Lung (tissue), 12 donors: ENCODE data around the gene EGF. TPM values are rescaled to one million over a fixed set of nuclear protein-coding genes. Genes with fewer than 3 reads are reported as not detected.

Experiments
- ATAC-seq: fragments of 200-7000 bp; cut with Tn5 transposase; one replicate; pipeline ENCODE4 v1.9.1; 2020; ENCODE audit warnings: moderate number of reproducible peaks; ENCODE audit not compliant: insufficient read depth, low FRiP score
- DNase-seq, 3 donors: peaks; one replicate each; pipeline ENCODE4 v3.0.0-alpha.2; 2013 to 2017
- H3K27ac ChIP-seq, 2 donors: one replicate each; pipeline ENCODE4 v1.5.1; 2013; ENCODE audit warnings: mild to moderate bottlenecking in 2 of 2, moderate library complexity in 2 of 2, control low read depth in 1 of 2, inconsistent platforms in 1 of 2, low read depth in 1 of 2, low read length in 1 of 2
- H3K27me3 ChIP-seq, 3 donors: one replicate each; pipeline ENCODE4 v1.5.1; 2013; ENCODE audit warnings: low read length in 2 of 3; ENCODE audit not compliant: control insufficient read depth in 3 of 3, insufficient read depth in 3 of 3
- H3K36me3 ChIP-seq, 4 donors: one replicate each; pipeline ENCODE4 v1.5.1; 2013; ENCODE audit warnings: low read length in 4 of 4, mild to moderate bottlenecking in 1 of 4, moderate library complexity in 1 of 4; ENCODE audit not compliant: control insufficient read depth in 4 of 4, insufficient read depth in 4 of 4
- H3K4me1 ChIP-seq, 5 donors: one replicate each; pipeline ENCODE4 v1.5.1; 2013; ENCODE audit warnings: low read length in 5 of 5, mild to moderate bottlenecking in 2 of 5, moderate library complexity in 1 of 5; ENCODE audit not compliant: control insufficient read depth in 5 of 5, insufficient read depth in 5 of 5
- H3K4me3 ChIP-seq: one replicate; pipeline ENCODE4 v1.5.1; 2013; ENCODE audit warnings: mild to moderate bottlenecking, control low read depth, moderate library complexity
- H3K9ac ChIP-seq, 2 donors: one replicate each; pipeline ENCODE4 v1.5.1; 2013; ENCODE audit warnings: low read length in 2 of 2, control low read depth in 1 of 2; ENCODE audit not compliant: insufficient read depth in 1 of 2
- H3K9me3 ChIP-seq, 4 donors: one replicate each; pipeline ENCODE4 v1.5.1; 2013; ENCODE audit warnings: low read length in 3 of 4, mild to moderate bottlenecking in 1 of 4, moderate library complexity in 1 of 4; ENCODE audit not compliant: control insufficient read depth in 4 of 4, insufficient read depth in 3 of 4
- WGBS, 2 donors: extraction: QIAGEN DNeasy Blood & Tissue Kit; methylation state at CpG; one replicate each; pipeline ENCODE4 v1.1.7; 2013; 5-methylcytosine and 5-hydroxymethylcytosine counted together
- polyA plus RNA-seq, 2 donors: library from polyadenylated mRNA; stranded (reverse); fragments of 200-250 nt; gene quantifications; one replicate each; pipeline ENCODE4 v1.2.1, GENCODE V29; 2013
- total RNA-seq, 2 donors: library from RNA; depleted of rRNA in 1 of 2; stranded (reverse); fragments of >200 nt in 1 of 2; gene quantifications; one replicate each; pipeline ENCODE4 v1.2.1, GENCODE V29; 2014 to 2021
- TF ChIP-seq, protein P1 (sequence below): IDR thresholded peaks from 2 replicates; pipeline ENCODE4 v1.5.1; 2012; ENCODE audit warnings: mild to moderate bottlenecking; ENCODE audit errors: control extremely low read depth, extremely low read depth
- donor health status: control.
- donor health status: control.
- donor health status: Bipolar disorder and iron deficiency.
- donor health status: healthy.
- donor health status: DM: yes; HTN: yes; CAD: no.

The EGF gene
- total and polyA plus RNA-seq, 4 donors = 0.75 to 2.6 (median 1.5) TPM

GRCh38 chr4:109981936-109982335, 69.3 kb downstream of the EGF start:
- Histone ChIP-seq H3K36me3 (no peaks in the 10 kb centered on the region), H3K9ac (no peak overlapping the region), H3K9me3 (no peaks in the 10 kb centered on the region), H3K27ac (no peak overlapping the region), H3K4me1 (no peaks in the 10 kb centered on the region), H3K4me3 (no peak overlapping the region), H3K27me3 (peaks cover 0 to 3% (median 2%) of the 10 kb centered on the region in 3 donors)
- no peak for ATAC-seq
- no peak for DNase-seq
- 95% methylated on average over 1 of the region's 1 CpG for WGBS, 2 donors
- TF ChIP-seq, protein P1, sequence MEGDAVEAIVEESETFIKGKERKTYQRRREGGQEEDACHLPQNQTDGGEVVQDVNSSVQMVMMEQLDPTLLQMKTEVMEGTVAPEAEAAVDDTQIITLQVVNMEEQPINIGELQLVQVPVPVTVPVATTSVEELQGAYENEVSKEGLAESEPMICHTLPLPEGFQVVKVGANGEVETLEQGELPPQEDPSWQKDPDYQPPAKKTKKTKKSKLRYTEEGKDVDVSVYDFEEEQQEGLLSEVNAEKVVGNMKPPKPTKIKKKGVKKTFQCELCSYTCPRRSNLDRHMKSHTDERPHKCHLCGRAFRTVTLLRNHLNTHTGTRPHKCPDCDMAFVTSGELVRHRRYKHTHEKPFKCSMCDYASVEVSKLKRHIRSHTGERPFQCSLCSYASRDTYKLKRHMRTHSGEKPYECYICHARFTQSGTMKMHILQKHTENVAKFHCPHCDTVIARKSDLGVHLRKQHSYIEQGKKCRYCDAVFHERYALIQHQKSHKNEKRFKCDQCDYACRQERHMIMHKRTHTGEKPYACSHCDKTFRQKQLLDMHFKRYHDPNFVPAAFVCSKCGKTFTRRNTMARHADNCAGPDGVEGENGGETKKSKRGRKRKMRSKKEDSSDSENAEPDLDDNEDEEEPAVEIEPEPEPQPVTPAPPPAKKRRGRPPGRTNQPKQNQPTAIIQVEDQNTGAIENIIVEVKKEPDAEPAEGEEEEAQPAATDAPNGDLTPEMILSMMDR = no peak

- no peak for DNase-seq
- WGBS, 2 donors = 95 to 96% methylated on average over 3 of the region's 3 CpGs
- no peak for ATAC-seq
- H3K9ac ChIP-seq = no peak overlapping the region
- no peaks in the 10 kb centered on the region for H3K9me3 ChIP-seq
- no peak overlapping the region for H3K27ac ChIP-seq
- no peaks in the 10 kb centered on the region for H3K4me1 ChIP-seq
- H3K4me3 ChIP-seq = no peak overlapping the region
- H3K27me3 ChIP-seq = peaks cover 0 to 3% (median 2%) of the 10 kb centered on the region in 3 donors
- H3K36me3 ChIP-seq = no peaks in the 10 kb centered on the region
- TF ChIP-seq, protein P1 = no peak
These were observed 69.8 kb downstream of the EGF start for GRCh38 chr4:109982521-109982920.

- Histone ChIP-seq H3K9me3 (no peaks in the 10 kb centered on the region), H3K27me3 (no peaks in the 10 kb centered on the region), H3K27ac (no peak overlapping the region), H3K4me3 (no peak overlapping the region), H3K36me3 (no peaks in the 10 kb centered on the region), H3K4me1 (no peaks in the 10 kb centered on the region), H3K9ac (no peak overlapping the region)
- DNase-seq (no peak), ATAC-seq (no peak)
- TF ChIP-seq, protein P1 = no peak
- 92 to 96% methylated on average over 4 of the region's 4 CpGs for WGBS, 2 donors
These were observed 73.6 kb downstream of the EGF start for GRCh38 chr4:109985993-109986974.
